ENCODE results near the gene SP1.

Gene SP1

DNA sequence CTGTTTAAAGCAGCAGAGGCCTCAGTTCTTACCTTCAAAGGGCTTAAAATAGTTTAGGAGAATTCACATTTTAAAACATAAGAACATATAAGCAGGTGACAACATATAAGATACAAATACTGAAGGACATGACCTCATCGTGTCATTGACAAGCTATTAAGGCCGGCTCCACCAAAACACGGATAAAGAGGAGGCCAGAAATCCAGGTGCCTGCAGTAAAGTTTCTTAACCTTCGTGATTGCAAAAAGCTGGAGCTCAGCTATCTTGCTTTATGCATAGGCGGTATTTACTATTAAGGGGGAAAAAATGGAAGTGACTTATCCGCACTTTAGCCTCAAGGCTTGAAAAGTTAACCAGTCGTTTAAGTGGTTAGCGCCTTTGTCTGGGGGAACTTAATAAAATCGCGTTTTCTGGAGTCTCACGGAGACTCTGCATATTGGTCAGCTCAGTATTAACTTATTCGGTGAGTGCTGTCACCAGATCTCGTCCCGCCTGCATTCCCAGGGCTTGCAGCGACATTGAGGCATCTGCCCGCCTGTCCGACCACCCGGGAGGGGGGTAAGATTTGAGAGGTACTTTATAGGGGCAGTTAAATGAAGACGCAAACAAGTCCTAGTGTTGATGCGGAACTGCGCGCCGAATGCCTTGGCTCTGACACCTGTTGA, 1.1 kb upstream of the SP1 start (continued):
- peak; percentile 87 for TF ChIP-seq ZNF501 (tag by site-specific recombination; IDR thresholded peaks at IDR 0.05)
- no peak for TF ChIP-seq ZNF792 (tag by site-specific recombination; IDR thresholded peaks at IDR 0.05)
- TF ChIP-seq, protein P1, sequence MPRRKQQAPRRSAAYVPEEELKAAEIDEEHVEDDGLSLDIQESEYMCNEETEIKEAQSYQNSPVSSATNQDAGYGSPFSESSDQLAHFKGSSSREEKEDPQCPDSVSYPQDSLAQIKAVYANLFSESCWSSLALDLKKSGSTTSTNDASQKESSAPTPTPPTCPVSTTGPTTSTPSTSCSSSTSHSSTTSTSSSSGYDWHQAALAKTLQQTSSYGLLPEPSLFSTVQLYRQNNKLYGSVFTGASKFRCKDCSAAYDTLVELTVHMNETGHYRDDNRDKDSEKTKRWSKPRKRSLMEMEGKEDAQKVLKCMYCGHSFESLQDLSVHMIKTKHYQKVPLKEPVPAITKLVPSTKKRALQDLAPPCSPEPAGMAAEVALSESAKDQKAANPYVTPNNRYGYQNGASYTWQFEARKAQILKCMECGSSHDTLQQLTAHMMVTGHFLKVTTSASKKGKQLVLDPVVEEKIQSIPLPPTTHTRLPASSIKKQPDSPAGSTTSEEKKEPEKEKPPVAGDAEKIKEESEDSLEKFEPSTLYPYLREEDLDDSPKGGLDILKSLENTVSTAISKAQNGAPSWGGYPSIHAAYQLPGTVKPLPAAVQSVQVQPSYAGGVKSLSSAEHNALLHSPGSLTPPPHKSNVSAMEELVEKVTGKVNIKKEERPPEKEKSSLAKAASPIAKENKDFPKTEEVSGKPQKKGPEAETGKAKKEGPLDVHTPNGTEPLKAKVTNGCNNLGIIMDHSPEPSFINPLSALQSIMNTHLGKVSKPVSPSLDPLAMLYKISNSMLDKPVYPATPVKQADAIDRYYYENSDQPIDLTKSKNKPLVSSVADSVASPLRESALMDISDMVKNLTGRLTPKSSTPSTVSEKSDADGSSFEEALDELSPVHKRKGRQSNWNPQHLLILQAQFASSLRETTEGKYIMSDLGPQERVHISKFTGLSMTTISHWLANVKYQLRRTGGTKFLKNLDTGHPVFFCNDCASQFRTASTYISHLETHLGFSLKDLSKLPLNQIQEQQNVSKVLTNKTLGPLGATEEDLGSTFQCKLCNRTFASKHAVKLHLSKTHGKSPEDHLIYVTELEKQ (tag by site-specific recombination; IDR thresholded peaks at IDR 0.05; ENCODE audit: borderline replicate concordance), result 0 out of 2 replicates have a peak, but pooled peaks have one; percentile 34
- TF ChIP-seq ZNF654 (tag by site-specific recombination; IDR thresholded peaks at IDR 0.05; ENCODE audit: low read depth), result 0 out of 2 replicates have a peak, but pooled peaks have one; percentile 8
- TF ChIP-seq SCRT1 (tag by site-specific recombination; IDR thresholded peaks at IDR 0.05; ENCODE audit: borderline replicate concordance), result peak; percentile 100
- TF ChIP-seq ZFP37 (tag by site-specific recombination; IDR thresholded peaks at IDR 0.05), result peak; percentile 82
- no peak for TF ChIP-seq ZNF561 (tag by site-specific recombination; IDR thresholded peaks at IDR 0.05; ENCODE audit: borderline replicate concordance)
- 0 out of 2 replicates have a peak, but pooled peaks have one; percentile 16 for TF ChIP-seq ZBTB11 (tag by site-specific recombination; conservative IDR thresholded peaks at IDR 0.05; ENCODE audit: low read depth)

DNA sequence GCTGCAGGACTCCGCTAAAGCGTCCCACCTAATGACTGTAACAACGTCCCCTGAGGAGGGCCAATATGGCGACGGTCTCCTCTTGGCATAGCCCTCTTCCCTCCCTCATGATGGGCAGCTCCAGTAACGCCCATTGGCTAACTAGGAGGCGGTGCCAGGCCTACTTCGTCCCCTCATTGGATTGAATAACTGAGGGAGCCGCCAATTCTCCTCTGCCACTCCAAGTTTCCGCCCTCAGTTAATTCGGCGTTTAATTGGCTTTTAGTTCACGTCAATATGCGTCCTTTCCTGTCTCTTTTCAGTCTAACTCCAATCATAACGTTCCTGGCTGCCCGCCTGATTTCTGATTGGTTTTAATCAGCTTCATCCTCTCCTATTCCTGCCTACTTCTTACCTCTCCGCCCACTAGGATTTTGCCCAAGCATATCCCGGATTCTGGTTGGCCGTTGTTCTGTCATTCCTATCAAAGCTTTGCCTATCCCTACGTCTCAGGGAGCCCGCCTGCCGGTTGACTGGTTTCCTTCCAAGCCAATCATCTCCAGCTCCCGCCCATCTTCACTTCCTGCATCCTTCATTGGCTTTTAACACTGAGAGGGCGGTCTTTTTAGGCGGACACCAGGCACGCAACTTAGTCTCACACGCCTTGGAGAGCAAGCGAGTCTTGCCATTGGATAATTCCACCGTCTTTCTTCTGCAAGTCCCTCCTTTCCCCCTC, 430 bp upstream of the SP1 start:
- Histone ChIP-seq H3K27ac (ENCODE audit: extremely low read depth, low read depth, low read length) (peak overlapping the region; percentile 95), H3K4me3 (ENCODE audit: low read depth, low read length) (peak overlapping the region; percentile 70), H3K4me1 (ENCODE audit: control insufficient read depth, insufficient read depth, low read length) (peaks cover 17% of the 10 kb centered on the region), H3K36me3 (ENCODE audit: control insufficient read depth in 2 of 2, insufficient read depth in 1 of 2, low read length in 2 of 2) (peaks cover 24 to 30% of the 10 kb centered on the region in 2 experiments), H3K9me3 (ENCODE audit: control insufficient read depth, insufficient read depth, low read depth, low read length) (no peaks in the 10 kb centered on the region)
- POLR2A ChIA-PET, result interaction anchor here (0.6 to 2.3 kb wide), 22 partner anchors 9 to 559 kb away, joined by 3 to 20 read pairs (median 6); partner anchors contain the start of genes AAAS, CSAD, HOXC13 and MAP3K12
- CTCF ChIA-PET, result interaction anchor here (0.5 to 8.0 kb wide), 6 partner anchors 11 to 376 kb away, joined by 3 to 114 read pairs (median 8); partner anchors contain the start of gene AAAS
- no peak for TF ChIP-seq ZNF169 (tag by site-specific recombination; IDR thresholded peaks at IDR 0.05)
- TF ChIP-seq SCRT2 (tag by site-specific recombination; IDR thresholded peaks at IDR 0.05), result no peak
- TF ChIP-seq ZNF76 (tag by site-specific recombination; IDR thresholded peaks at IDR 0.05; ENCODE audit: borderline replicate concordance, low read depth), result no peak
- no peak for TF ChIP-seq ZNF146 (tag by site-specific recombination; IDR thresholded peaks at IDR 0.05)
- no peak for TF ChIP-seq ZNF488 (tag by site-specific recombination; IDR thresholded peaks at IDR 0.05)
- no peak for TF ChIP-seq ZBTB11 (tag by site-specific recombination; conservative IDR thresholded peaks at IDR 0.05; ENCODE audit: low read depth)
- TF ChIP-seq ZNF510 (tag by site-specific recombination; IDR thresholded peaks at IDR 0.05; ENCODE audit: insufficient replicate concordance), result no peak
- TF ChIP-seq ZIC2 (tag by site-specific recombination; IDR thresholded peaks at IDR 0.05), result no peak
- peak; percentile 96 for TF ChIP-seq PBX3 (CRISPR knock-in tag; IDR thresholded peaks at IDR 0.05)
- no peak for TF ChIP-seq ZNF677 (tag by site-specific recombination; IDR thresholded peaks at IDR 0.05)
- TF ChIP-seq ZNF837 (tag by site-specific recombination; IDR thresholded peaks at IDR 0.05), result no peak
- 0 out of 2 replicates have a peak, but pooled peaks have one; percentile 64 for TF ChIP-seq ZNF639 (tag by site-specific recombination; IDR thresholded peaks at IDR 0.05)

Measured in HEK293 (cell line).